ENCODE data around the gene SERPINI1.

Gene SERPINI1

GRCh38 chr3:167750272-167750971 lies 14.9 kb downstream of the SERPINI1 start:
- no peak overlapping the region for H3K4me3 Mint-ChIP-seq
- H3K4me1 Mint-ChIP-seq = peaks cover 13% of the 10 kb centered on the region
- H3K27ac Mint-ChIP-seq = no peak overlapping the region

DNA sequence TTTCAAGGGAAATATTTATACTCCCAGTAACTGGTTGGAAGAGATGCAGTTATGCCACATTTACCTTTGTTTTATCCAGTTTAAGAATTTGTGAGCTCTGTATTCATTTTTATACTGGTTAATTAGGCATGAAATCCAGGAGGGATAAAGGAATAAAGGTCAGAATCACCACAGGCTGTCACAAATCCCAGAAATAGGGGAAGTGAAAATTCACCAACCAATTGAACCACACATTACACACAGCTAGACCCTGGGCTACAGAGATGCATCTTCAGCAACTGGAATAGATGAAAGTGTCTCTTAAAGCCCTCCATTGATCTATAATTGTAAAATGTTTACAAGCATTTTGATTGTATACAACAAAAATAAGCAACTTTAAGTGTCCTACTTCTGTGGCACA lies 18.5 kb downstream of the SERPINI1 start:
- H3K9me3 Mint-ChIP-seq = no peaks in the 10 kb centered on the region
- peaks cover 2% of the 10 kb centered on the region for H3K36me3 Mint-ChIP-seq
- H3K27me3 Mint-ChIP-seq = no peaks in the 10 kb centered on the region
- peaks cover 16% of the 10 kb centered on the region for H3K4me1 Mint-ChIP-seq
- no peak overlapping the region for H3K4me3 Mint-ChIP-seq
- no peak overlapping the region for H3K27ac Mint-ChIP-seq

More at GRCh38 chr3:167750272-167750971, 14.9 kb downstream of the SERPINI1 start:
- Mint-ChIP-seq H3K36me3 (peaks cover 2% of the 10 kb centered on the region), H3K9me3 (no peaks in the 10 kb centered on the region), H3K27me3 (no peaks in the 10 kb centered on the region)

DNA sequence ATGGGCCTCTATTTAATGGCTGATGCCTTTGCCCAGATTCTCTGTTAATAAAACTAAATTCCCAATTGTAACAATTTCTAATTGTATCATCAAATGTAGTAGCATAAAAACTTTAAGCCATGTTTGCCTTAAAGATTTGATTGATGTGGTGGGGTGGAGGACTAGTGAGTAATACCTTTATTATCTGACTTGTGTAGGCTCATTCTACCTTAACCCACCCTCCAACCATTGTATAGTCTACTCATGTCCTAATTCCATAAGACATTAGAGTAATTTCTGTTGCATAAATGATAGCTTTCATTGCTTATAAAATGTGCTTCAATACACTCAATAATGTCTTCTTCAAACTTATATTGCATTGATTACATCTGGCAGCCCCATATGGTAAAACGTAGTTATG lies 25.8 kb downstream of the SERPINI1 start:
- no peak overlapping the region for H3K4me3 Mint-ChIP-seq
- peaks cover 2% of the 10 kb centered on the region for H3K4me1 Mint-ChIP-seq
- H3K9me3 Mint-ChIP-seq = no peaks in the 10 kb centered on the region
- H3K27me3 Mint-ChIP-seq = no peaks in the 10 kb centered on the region
- no peak overlapping the region for H3K27ac Mint-ChIP-seq
- H3K36me3 Mint-ChIP-seq = peaks cover 2% of the 10 kb centered on the region

GRCh38 chr3:167762296-167762695 lies 26.8 kb downstream of the SERPINI1 start:
- H3K4me3 Mint-ChIP-seq = no peak overlapping the region
- no peaks in the 10 kb centered on the region for H3K4me1 Mint-ChIP-seq

DNA sequence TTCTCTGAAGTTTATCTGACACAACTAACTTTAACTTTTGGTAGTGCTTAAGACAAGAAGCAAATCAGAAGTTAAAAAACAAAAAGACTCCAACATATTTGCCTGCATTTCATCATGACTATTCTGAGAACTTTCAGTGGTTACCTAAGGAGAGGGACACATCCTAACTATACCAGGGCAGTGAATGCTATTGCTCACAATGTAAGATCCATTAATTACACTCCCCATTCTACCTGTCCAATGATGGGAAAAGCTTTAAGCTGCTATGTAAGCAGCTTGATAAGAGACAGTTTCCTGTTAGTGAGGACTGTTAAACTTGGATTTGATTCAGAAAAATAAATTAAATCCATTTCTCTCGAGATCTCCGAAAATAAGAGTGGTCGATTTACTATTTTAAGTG lies 37.5 kb downstream of the SERPINI1 start:
- H3K4me3 Mint-ChIP-seq = no peak overlapping the region
- no peak overlapping the region for H3K27ac Mint-ChIP-seq
- peaks cover 7% of the 10 kb centered on the region for H3K9me3 Mint-ChIP-seq
- H3K36me3 Mint-ChIP-seq = peaks cover 3% of the 10 kb centered on the region
- H3K27me3 Mint-ChIP-seq = no peaks in the 10 kb centered on the region
- peaks cover 7% of the 10 kb centered on the region for H3K4me1 Mint-ChIP-seq

More at GRCh38 chr3:167762296-167762695, 26.8 kb downstream of the SERPINI1 start:
- peaks cover 2% of the 10 kb centered on the region for H3K36me3 Mint-ChIP-seq
- H3K27ac Mint-ChIP-seq = no peak overlapping the region
- no peaks in the 10 kb centered on the region for H3K9me3 Mint-ChIP-seq
- no peaks in the 10 kb centered on the region for H3K27me3 Mint-ChIP-seq

DNA sequence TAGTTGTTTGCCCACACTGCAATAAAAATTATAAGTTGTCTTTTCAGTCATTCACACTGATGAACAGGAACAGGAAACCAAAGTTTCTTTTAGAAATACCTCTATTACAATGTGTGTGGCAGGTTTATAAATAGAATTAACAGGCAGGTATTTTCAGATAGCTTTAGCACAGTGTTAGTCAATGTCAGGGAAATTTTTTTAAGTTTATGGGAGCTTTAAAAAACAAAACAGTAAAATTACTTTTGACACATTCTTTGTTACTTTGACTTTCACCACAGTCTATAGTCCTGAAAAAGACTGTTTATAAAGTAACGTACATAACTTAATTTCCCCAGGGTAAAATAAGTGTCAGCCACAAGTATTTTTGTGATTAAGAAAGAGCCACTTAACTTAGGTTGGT lies 38.1 kb downstream of the SERPINI1 start:
- Mint-ChIP-seq H3K4me1 (peaks cover 7% of the 10 kb centered on the region), H3K9me3 (peaks cover 7% of the 10 kb centered on the region), H3K27me3 (no peaks in the 10 kb centered on the region), H3K36me3 (peaks cover 3% of the 10 kb centered on the region), H3K4me3 (no peak overlapping the region), H3K27ac (no peak overlapping the region)

GRCh38 chr3:167776066-167776685 lies 40.7 kb downstream of the SERPINI1 start:
- Mint-ChIP-seq H3K36me3 (peaks cover 3% of the 10 kb centered on the region), H3K27me3 (no peaks in the 10 kb centered on the region), H3K9me3 (peaks cover 7% of the 10 kb centered on the region), H3K4me1 (peaks cover 7% of the 10 kb centered on the region), H3K4me3 (no peak overlapping the region), H3K27ac (no peak overlapping the region)

DNA sequence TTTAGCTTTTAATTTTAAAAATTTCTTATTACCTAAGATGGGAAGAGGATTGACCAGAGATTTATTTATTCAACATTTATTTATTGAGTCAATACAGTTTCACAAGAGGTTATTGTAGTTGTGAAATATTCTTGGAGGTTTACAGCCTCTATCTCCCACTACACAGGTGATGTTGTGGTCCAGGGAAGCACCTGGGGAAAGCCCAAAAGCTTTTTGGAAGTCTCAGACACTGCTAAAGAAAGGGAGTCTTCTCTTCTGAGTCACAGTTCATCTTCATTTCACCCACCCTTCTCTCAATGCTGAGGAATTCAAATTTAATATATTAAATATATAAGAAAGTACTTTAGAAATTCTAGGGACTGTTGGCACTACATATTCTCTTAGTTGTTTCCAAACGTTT lies 41.8 kb downstream of the SERPINI1 start:
- Mint-ChIP-seq H3K4me1 (peaks cover 7% of the 10 kb centered on the region), H3K27ac (no peak overlapping the region), H3K27me3 (no peaks in the 10 kb centered on the region), H3K4me3 (no peak overlapping the region), H3K36me3 (peaks cover 3% of the 10 kb centered on the region), H3K9me3 (peaks cover 7% of the 10 kb centered on the region)

- H3K9me3 Mint-ChIP-seq = peaks cover 7% of the 10 kb centered on the region
- H3K36me3 Mint-ChIP-seq = peaks cover 8% of the 10 kb centered on the region
Observed at GRCh38 chr3:167780214-167780883, 44.8 kb downstream of the SERPINI1 start.

DNA sequence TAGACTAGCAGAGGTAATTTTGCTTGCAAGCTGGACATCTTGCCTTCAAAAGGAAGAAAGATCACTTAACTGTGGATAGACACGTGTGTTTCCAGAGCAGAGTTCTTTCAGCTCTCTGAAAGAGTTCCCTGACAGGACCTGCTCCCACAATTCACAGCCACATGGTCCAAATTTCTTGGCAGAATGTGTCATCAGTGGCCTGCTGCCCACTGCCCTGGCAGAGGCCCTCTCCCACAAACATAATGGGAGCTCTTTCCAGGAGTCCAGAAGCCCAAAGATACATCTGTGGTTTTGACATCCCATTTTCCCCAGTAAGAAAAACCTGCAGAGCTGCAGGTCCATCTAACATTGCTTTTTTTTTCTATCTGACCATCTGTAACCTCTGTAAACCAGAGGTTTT lies 48.3 kb downstream of the SERPINI1 start:
- Mint-ChIP-seq H3K4me1 (no peaks in the 10 kb centered on the region), H3K36me3 (peaks cover 5% of the 10 kb centered on the region), H3K27ac (no peak overlapping the region), H3K27me3 (no peaks in the 10 kb centered on the region), H3K4me3 (no peak overlapping the region), H3K9me3 (no peaks in the 10 kb centered on the region)

More at GRCh38 chr3:167780214-167780883, 44.8 kb downstream of the SERPINI1 start:
- Mint-ChIP-seq H3K27me3 (no peaks in the 10 kb centered on the region), H3K4me1 (no peaks in the 10 kb centered on the region), H3K27ac (no peak overlapping the region), H3K4me3 (no peak overlapping the region)

- H3K4me3 Mint-ChIP-seq = no peak overlapping the region
- H3K27ac Mint-ChIP-seq = no peak overlapping the region
- H3K9me3 Mint-ChIP-seq = no peaks in the 10 kb centered on the region
- no peaks in the 10 kb centered on the region for H3K27me3 Mint-ChIP-seq
- no peaks in the 10 kb centered on the region for H3K4me1 Mint-ChIP-seq
- H3K36me3 Mint-ChIP-seq = peaks cover 5% of the 10 kb centered on the region
Observed at GRCh38 chr3:167785790-167786189, 50.3 kb downstream of the SERPINI1 start.

DNA sequence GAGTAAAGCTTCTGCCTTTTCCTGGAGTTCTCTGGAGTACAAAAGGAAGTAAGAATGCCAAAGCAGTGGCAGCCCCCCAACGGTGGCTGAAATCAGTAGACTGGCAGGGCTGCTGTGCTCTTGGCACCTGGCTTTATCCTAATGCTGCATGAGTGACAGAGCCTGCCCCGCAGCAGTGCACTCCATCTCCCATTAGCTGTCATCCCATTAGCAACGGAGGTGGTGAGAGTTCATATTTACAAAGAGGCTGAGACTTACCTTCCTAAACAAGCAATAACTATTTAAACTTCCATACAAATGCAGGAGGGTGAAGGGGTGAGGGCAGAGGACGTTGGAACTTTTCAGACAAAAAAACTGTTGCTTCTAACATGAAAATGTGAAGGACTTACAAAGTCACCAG lies 51.9 kb downstream of the SERPINI1 start:
- peaks cover 5% of the 10 kb centered on the region for H3K36me3 Mint-ChIP-seq
- no peaks in the 10 kb centered on the region for H3K4me1 Mint-ChIP-seq

DNA sequence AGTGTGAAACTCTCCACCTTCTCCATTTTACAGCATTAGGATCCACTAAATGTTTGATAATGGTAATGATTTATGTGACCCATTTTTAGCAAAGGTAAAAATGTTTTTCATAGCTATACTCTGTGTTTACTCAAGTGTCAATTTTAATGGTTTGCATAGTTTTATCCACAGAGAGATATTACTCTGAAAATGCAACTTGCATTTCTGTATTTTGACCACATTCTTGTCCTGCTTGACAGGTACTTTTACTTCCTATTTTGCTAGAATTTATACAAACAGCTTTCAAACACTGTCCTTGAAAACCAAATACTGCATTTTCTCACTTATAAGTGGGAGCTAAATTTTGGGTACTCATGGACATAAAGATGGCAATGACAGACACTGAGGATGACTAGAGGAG lies 62.9 kb downstream of the SERPINI1 start:
- no peaks in the 10 kb centered on the region for H3K4me1 Mint-ChIP-seq
- peaks cover 10% of the 10 kb centered on the region for H3K36me3 Mint-ChIP-seq
- H3K9me3 Mint-ChIP-seq = no peaks in the 10 kb centered on the region
- H3K27me3 Mint-ChIP-seq = no peaks in the 10 kb centered on the region
- no peak overlapping the region for H3K4me3 Mint-ChIP-seq
- no peak overlapping the region for H3K27ac Mint-ChIP-seq

More for the DNA sequence above, 51.9 kb downstream of the SERPINI1 start:
- Mint-ChIP-seq H3K9me3 (no peaks in the 10 kb centered on the region), H3K4me3 (no peak overlapping the region), H3K27ac (no peak overlapping the region), H3K27me3 (no peaks in the 10 kb centered on the region)

DNA sequence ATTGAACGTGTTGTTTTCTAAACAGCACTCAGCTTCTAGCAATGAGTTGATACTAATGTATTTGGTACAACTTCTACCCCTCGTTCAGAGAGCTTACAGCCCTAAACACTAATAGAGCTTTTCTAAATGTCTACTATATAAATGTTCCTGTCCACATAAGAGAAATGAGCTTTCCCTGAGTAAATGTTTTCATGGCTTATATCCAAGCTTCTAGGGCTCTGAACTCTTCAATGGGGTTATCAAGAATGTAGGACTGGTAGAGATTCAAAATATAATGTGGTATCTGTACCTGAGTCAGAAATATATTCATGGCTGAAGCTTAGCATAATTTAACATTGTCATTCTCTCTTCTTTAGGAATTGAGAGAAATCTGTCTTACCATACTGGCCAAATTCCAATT lies 73.4 kb downstream of the SERPINI1 start:
- peaks cover 2% of the 10 kb centered on the region for H3K36me3 Mint-ChIP-seq
- no peaks in the 10 kb centered on the region for H3K4me1 Mint-ChIP-seq
- no peak overlapping the region for H3K27ac Mint-ChIP-seq
- no peaks in the 10 kb centered on the region for H3K9me3 Mint-ChIP-seq
- H3K27me3 Mint-ChIP-seq = no peaks in the 10 kb centered on the region
- no peak overlapping the region for H3K4me3 Mint-ChIP-seq

DNA sequence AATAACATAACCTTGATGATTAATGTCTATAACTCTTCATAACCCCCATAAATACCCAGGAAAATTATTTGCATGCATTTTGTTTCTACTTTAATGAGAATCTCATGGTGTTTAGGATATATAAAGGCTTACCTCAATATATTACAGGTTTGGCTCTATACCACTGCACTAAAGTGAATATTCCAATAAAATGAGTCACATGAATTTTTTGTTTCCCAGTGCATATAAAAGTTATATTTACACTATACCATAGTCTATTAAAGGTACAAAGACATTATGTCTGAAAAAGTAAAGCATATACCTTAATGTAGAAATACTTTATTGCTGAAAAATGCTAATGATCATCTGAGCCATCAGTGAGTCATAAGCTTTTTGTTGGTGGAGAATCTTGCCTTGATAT lies 74.7 kb downstream of the SERPINI1 start:
- no peaks in the 10 kb centered on the region for H3K4me1 Mint-ChIP-seq
- H3K4me3 Mint-ChIP-seq = no peak overlapping the region
- H3K36me3 Mint-ChIP-seq = peaks cover 2% of the 10 kb centered on the region
- no peaks in the 10 kb centered on the region for H3K9me3 Mint-ChIP-seq
- no peak overlapping the region for H3K27ac Mint-ChIP-seq
- H3K27me3 Mint-ChIP-seq = no peaks in the 10 kb centered on the region

- Mint-ChIP-seq H3K4me3 (no peak overlapping the region), H3K4me1 (no peaks in the 10 kb centered on the region), H3K27me3 (no peaks in the 10 kb centered on the region), H3K27ac (no peak overlapping the region), H3K9me3 (no peaks in the 10 kb centered on the region), H3K36me3 (peaks cover 2% of the 10 kb centered on the region)
Observed at GRCh38 chr3:167811031-167811430, 75.5 kb downstream of the SERPINI1 start.
